ENCODE measurements around the gene TSPAN14.

The TSPAN14 gene

DNA sequence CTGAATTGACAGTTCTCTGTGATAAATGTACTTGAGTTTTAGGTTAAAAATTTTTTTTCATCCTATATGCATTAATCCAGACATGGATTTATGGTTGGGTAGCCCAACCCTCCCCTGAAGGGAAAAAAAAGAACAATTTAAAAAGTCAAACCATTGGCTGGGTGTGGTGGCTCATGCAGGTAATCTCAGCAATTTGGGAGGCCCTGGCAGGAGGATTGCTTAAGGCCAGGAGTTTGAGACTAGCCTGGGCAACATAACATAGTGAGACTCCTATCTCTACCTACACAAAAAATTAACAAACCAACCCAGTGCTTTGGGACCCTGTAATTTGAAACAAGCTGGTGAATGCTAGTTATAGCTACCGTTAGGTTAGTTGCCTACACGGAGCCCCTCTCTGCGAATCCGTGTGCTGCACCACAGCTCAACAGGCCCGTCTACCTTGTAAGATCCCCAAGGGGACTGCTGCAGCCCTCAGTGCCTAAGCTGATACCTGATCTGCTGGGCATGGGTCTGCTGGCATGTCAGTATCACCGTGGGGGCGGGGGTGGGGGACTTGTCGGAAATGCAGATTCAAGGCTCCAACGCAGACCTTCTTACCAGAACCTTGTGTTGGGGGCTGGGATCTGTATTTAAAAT is 32.8 kb downstream of the TSPAN14 start:
- DNase-seq (ENCODE audit: low read depth in 2 of 2) = no peak

DNA sequence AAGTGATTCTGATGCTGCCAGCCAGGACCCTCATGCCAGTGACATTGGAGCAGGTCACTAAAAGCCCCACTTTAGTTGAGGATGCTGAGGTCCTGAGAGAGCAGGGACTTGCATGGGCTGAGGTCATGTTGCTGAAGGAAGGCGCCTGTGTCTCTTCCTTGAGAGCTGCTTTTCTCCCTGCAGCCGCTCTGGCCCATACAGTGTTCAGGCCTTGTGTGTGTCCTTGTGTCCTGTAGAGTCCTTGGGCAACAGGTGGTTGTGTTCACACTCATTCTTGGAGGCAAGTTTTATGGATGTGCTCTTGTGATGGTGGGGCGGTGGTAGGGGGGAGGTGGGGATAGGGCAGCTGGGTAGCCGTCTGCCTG is 33.3 kb downstream of the TSPAN14 start:
- DNase-seq (ENCODE audit: low read depth in 2 of 2) = no peak

DNA sequence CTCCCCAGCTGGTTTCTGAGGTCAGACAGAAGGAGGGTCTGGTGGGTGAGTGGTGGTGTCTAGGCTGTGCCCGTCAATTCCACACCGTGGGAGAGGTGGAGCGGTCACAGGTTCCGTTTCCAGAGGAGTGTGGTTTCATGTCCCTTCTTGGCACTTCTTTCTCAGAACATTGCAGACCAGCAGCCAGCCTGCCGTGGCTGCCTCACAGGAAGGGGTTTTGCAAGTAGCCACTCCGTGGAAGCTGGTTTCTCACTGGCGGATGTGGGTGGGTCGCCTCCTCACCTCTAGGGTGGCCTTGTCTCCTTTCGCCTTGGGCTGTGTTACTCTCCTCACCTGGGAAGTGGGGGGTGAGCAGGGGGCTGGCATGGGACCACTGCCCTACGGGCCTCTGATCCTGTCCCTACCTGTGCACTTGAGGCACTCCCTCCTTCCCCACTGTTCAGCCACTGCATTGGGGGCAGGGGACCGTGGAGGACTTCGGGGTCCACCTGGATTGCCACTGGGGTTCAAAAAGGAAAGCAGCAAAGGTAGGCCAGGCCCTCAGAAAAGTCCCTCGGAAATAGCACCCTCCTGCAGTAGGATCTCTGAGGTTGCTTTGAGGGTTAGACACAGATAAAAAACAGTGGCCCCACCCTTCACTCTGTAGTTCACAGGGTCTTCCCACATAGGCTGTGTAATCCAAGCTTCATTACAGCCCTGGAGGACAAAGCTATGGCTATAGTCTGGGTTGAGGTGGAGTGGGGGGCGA is 33.9 kb downstream of the TSPAN14 start:
- DNase-seq (ENCODE audit: low read depth in 2 of 2) = no peak

DNA sequence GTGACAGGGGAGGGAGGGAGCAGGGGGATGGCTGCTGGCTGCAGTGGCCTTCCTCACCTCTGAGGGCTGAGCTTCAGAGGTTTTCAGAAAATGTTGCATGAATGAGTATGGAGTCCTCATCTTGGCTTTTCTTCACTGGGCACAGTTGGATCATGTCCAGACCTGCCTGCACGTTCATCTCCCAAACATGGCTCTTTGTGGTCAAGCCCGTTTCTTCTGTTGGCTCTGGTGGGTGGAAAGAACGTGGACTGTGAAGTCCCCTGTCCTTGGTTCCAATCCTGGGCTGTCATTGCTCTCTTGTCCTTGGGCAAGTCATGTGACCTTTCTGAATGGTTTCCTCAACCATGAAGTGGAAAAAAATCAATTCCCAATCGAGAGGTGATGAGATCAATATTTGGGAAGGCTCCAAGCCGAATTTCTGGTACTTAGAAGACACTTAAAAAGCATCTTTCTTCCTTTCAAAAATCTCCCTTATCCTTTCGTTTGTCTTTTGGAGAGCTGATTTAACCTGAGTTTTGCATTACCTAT is 34.5 kb downstream of the TSPAN14 start:
- no peak for DNase-seq (ENCODE audit: low read depth in 2 of 2)

DNA sequence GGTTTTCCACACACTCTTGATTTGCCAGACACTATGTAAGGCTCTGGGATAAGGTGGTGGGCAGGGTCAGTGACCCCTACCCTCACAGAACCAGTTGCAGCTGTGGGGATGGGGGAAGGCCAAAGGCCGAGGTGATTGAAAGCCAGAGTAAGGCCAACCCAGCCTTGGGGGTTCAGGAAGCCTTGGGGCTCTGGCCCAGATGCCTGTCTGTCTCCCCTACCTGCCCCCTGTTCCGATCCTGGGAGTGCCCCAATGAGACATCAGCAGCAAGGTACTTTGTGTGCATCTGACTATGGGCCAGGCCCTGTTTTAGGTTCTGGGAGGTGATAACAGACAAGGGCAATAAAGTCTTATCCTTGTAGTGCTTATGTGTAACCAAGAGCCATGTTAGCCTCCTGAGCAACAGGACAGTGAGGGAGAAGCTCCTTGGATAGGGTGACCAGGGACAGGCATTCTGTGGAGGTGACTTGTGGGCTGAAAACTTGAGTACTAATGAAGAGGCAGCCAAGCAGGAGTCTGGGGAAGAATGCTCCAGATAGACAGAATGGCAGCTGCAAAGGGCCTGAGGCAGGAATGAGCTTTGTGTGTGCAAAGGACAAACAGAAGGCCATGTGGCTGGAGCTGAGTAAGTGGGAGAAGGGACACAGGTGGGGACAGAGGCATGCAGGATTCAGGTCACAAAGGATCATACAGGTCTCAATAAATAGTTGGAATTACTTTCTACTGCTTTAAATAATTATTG is 35.4 kb downstream of the TSPAN14 start:
- no peak for DNase-seq (ENCODE audit: low read depth in 2 of 2)

DNA sequence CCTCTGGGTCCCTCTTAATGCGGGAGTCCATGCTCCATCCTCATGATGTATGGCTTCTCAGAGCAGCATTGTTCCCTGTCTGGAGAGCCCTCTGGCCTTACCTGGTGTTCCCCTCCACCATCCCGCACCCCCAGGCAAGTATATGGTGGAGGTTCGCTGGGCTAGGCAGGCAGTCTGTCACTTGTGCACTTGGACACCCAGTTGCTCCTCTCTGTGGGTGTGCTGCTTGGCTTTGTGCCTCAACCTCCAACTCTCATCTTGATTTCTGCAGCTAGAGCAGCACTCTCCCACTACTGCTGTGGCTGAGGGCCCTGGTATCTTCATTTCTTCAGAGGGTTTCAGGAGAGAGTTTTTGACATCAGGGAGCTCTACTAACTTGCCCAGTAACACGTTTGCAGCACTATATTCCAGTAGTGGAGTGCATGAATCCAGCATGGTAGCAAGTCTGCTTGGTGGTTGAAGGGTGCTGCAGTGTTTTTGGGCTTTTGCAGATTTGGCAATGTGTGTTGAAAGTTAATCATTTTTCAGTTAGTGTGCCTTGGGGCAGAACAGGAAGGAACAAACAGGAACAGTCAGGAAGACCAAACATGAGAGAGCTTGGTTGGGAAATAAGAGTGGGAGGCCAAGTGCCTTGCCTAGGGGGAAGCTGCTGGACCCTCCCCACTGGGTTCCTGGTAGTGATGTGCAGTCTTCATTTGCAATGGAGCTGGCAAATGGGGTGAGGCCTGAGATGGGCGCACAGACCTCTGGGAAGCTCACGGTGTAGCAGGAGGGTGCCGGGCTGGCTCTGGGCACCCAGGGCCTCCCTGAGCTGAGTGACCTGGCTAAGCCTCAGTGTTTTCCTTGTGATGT is 37.4 kb downstream of the TSPAN14 start:
- DNase-seq (ENCODE audit: low read depth in 2 of 2) = no peak

DNA sequence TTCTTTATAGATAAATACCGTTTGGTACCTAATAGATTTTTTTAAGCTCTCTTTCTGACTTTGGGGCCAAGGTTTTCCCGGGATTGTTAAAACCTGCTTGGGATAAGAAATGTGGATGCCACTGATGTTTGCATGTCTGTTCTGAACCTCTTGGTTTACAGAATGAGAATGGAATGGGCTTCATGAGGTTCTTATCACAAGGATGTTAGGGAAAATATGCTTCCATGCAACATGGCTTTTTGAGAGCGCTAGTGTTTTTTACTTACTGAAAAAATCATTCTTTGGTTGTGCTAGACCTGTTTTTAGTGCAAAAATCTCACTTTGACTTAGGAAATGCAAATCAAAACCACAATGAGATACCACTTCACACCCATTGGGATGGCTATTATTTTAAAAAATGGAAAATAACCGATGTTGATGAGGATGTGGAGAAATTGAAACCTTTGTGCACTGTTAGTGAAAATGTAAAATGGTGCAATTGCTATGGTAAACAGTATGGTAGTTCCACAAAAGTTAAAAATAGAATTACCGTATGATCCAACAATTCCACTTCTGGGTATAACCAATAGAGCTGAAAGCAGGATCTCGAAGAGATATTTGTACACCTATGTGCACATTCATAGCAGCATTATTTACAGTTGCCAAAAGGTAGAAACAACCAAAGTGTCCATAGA is 38.9 kb downstream of the TSPAN14 start:
- no peak for DNase-seq (ENCODE audit: low read depth in 2 of 2)

DNA sequence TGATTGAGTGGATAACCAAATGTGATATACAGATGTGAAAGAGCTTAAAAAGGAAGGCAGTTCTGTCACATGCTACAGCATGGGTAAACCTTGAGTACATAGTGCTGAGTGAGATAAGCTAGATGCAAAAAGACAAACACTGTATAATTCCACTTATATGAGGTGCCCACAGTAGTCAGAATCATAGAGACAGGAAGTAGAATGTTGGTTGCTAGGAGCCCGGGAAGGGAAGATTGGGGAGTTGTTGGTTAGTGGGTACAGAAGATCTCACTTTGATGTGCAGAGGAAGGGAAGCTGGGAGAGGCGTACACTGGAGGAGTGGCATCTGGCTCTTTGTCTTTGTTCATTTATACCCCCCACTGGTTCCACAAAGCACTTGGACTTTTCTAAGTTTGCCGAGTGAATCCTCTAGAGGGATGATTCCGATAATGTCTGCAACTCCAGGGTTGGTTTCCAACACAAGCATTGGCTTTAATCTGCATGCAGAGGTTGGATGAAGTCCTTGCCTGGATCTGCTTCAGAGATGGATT is 39.5 kb downstream of the TSPAN14 start:
- no peak for DNase-seq (ENCODE audit: low read depth in 2 of 2)

DNA sequence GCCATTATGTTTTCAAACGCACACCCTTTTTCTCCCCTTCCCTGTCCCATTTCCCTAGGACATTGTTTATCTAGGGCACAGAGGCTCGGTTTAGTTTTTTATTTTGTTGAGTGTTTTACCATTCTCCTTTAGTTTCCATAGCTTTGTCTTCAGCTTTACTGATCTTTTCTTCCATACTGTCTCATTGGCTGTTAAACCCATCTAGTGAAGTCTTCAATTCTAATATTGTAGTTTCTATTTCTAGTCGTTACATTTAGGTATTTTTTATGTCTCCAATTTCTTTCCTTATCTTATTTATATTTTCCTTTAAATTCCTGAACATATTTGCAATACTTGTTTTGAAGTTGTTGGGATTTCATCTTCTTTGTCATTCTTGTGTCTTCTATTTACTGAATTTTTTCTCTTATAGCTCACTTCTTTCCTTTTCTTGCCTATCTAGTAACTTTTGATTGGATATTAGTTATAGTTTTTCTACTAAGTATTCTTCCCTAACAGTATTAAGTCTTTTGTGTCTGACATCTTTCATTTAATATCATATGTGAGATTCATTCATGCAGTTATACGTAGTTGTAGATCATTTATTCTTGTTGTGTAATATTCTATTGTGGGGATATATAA is 42.6 kb downstream of the TSPAN14 start:
- no peak for DNase-seq (ENCODE audit: low read depth in 2 of 2)

DNA sequence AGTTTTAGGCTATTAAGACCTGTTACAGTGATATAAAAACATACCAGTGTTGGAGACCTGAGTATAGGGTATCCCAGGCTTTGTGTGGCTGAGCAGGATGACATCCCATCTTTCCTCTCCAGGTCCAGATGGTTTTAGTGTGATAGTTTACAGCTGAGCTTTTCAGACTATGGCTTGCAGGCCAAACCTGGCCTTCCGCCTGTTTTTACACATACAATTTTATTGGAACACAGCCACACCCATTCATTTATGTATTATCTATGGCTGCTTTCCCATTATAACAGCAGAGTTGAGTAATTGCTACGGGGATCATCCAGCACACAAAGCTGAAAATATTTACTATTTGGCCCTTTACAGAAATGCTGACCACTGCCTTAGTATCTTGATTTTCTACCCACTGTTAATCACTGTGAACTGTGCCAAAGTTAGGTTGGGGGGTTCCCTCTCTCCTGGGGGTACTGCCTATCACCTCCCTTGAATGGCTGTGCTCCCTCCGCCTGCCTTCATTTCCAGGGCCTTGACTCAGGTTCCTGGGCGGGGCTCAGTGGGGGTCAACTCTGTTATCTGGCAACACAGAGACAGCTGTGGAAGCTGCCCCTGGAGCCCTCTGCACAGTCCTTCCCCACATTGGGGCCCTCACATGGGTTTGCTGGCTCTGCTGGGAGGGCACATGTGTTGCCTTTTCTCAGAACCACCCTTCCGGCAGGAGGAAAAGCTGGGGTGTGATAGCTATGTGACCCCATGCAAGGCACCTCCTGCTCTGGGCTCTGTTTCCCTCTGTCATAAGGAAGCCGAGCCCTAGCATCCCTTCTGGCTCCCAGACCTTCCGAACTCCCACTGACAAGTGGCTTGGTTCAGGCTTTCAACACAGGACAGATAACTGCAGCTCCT is 43.3 kb downstream of the TSPAN14 start:
- no peak for DNase-seq (ENCODE audit: low read depth in 2 of 2)

DNA sequence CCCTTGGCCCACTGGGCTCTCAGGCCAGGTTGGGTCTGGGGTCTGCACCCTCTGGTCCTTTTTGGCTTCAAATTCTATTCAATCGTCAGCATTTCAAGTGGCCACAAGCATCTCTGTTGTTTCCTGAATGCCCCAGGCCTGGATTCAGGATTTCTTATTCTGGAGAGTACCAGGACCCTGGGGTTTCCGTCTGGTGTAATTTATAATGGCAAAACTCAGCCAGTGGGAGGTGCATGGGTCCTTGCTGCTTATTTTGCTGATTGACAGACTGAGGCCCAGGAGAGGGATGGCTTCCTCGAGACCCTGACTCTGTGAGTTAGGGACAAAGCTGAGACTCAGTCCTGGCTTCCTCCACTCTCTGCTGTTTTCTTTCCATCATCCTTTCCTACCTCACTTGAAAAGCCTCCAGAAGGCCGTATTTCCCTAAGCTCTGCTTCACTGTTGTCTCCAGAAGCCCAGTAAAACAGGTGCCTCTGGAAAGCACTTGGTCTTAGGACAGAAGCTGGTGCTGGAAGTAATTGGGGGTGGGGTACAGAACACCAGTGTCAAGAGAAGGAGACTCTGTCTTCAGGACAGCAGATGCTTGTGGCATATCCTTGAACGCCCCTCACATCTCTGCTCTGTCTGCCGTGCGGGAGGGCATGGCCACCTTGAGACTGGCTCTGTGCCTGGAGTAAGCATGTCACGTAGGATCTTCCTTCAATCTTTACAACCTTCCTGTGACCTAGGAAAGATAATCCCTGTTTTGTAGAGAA is 44.1 kb downstream of the TSPAN14 start:
- DNase-seq (ENCODE audit: low read depth in 2 of 2) = no peak

DNA sequence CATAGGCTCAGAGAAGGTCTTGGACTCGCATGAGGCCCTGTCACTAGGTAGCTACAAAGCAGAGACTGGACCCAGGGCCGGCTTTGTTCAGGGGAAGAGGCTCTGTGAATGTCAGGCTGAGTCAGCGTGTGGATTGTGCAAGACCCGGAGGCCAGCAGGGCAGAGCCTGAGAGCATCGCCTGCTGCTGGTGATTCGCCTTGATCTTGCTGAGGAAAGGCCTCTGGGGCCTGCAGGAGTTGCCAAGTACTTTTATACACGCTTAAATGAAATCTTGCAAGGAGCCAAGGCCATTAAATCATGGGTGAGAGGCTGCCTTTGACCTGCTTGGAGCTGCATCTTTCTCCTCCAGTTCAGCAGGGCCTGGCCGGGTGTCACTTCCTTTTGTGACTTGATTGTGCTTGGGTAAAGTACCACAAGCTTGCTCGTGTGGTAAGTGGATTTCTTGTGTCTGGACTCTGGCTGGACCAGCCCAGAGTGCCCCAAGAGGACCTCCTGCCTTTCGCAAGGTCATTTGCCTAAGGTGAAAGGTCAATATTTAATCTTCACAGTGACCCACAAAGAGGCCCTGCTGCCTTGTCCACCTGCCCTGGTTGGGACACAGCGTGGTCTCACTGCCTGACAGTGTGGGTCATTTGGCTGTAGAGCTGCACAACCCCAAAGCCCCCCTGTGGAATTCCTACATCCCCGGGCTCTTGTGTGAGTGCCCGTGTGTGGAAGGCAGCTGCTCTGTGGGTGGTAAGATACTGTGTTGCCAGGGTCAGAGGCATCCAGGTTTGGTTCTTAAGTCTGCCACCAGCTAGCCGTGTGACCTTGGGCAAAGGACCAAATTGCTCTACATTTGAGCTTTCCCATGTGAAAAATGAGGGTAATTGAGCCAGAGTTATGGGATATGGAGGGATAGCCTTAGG is 45.0 kb downstream of the TSPAN14 start:
- peak in 1 of 2 donors; percentile 35 for DNase-seq (ENCODE audit: low read depth in 2 of 2)

DNA sequence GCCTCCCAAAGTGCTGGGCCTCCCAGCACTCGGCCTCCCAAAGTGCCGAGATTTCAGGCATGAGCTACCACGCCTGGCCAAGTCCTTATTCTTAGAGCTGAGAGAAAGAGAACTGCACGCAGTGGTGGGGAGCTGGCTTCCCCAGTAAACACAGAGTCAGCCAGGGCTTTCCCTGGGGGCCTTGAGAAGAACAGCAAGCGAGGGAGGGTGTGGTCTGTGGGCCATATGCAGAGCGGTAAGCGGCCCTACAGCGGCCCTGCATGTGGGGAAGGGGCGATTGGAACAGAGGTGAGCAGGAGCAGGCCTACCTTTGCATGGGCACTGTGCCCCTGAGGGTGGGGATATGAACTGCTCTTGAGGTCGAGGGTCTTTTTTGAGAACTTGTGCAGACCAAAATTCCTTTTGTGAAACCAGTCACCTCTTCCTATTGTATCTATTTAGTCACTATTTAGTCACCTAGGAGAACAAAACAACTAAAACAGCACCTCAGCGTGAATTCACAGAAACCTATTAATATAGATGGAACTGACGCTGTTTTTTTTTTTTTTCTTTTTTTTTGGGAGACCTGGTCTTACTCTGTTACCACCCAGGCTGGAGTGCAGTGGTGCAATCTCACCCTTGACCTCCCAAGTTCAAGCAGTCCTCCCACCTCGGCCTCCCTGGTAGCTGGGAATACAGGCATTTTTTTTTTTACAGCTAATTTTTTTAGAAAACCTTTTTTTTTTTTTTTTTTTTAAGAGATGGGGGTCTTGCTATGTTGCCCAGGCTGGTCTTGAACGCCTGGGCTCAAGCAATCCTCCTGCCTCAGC is 46.7 kb downstream of the TSPAN14 start:
- DNase-seq (ENCODE audit: low read depth in 2 of 2) = no peak

DNA sequence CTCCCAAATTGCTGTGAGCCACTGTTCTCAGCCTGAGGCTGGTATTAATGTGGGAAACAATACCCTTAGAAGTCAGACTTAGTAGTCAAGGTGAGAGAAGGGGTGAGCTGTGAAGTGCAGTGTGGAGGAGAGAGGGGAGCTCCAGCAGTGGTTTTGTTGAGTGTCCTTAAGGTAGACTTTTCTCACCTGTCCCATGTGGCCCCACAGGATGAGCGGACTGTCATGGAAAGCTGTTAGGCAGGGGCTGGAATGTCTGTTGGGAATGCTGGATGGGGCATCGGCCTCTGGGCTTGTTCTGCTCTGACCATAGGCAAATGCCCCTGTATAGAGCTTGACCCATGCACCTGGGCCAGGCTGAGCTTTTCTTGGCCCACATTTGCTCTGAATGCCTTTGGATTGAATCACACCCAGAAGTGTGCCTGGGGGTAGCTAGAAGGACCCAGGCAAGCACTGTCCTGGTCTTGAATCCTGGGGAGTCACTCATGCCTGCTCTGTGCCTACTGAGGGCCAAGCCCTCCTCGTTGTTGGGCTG is 47.3 kb downstream of the TSPAN14 start:
- DNase-seq (ENCODE audit: low read depth in 2 of 2) = no peak

DNA sequence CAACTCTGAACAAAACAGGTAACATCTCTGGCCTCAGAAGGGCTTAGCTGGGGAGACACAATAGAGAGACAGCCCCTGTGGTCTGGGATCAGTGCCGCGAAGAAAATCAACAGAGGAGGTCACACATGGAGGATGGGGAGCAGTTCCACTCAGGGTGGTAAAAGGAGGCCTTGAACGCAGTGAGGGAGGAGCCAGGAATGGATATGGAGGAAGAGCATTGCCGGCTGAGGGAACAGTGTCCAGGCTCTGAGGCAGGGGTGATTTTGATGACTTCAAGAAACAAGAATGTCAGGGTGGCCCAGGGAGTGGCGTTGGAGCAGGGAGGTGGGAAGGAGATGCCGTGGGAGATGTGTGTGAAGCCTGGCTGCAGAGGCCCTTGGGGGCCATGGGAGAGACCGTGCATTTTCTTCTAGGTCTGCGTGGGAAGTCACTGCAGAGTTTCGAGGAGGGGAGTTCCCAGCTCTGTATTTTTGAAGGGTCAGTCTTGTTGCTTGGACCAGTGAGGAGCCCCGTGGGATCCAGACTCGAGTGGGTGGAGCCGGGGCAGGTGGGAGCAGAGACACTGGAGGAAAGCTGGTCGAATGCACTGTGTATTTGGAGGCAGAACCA is 47.9 kb downstream of the TSPAN14 start:
- no peak for DNase-seq (ENCODE audit: low read depth in 2 of 2)
